Subcutaneous abdominal adipose tissue (tissue), 5 donors: ENCODE measurements around the gene SYPL1.

ENCODE experiments used
- H3K27ac ChIP-seq: one replicate; pipeline ENCODE4 v1.7.0; 2013; ENCODE audit warnings: low read depth, mild to moderate bottlenecking, inconsistent platforms, low read length, moderate library complexity
- H3K27me3 ChIP-seq, 5 donors: one replicate each; pipeline ENCODE4 v1.7.0; 2013; ENCODE audit warnings: low read length in 5 of 5, inconsistent platforms in 1 of 5; ENCODE audit not compliant: control insufficient read depth in 5 of 5, insufficient read depth in 4 of 5
- H3K36me3 ChIP-seq, 5 donors: one replicate each; pipeline ENCODE4 v1.7.0; 2013; ENCODE audit warnings: low read length in 5 of 5; ENCODE audit not compliant: control insufficient read depth in 5 of 5, insufficient read depth in 5 of 5
- H3K4me1 ChIP-seq, 5 donors: one replicate each; pipeline ENCODE4 v1.7.0; 2013; ENCODE audit warnings: low read length in 5 of 5, mild to moderate bottlenecking in 3 of 5, moderate library complexity in 1 of 5; ENCODE audit not compliant: control insufficient read depth in 5 of 5, insufficient read depth in 5 of 5
- H3K4me3 ChIP-seq, 5 donors: one replicate each; pipeline ENCODE4 v1.7.0; 2013; ENCODE audit warnings: low read length in 5 of 5, low read depth in 1 of 5
- H3K9ac ChIP-seq, 5 donors: one replicate each; pipeline ENCODE4 v1.7.0; 2013; ENCODE audit warnings: low read length in 5 of 5, mild to moderate bottlenecking in 4 of 5, moderate library complexity in 3 of 5
- H3K9me3 ChIP-seq, 5 donors: one replicate each; pipeline ENCODE4 v1.7.0; 2013; ENCODE audit warnings: low read length in 5 of 5; ENCODE audit not compliant: control insufficient read depth in 5 of 5
- donor health status: healthy.
- donor health status: healthy.
- donor health status: healthy.
- donor health status: healthy.
- donor health status: healthy.

SYPL1 gene

DNA sequence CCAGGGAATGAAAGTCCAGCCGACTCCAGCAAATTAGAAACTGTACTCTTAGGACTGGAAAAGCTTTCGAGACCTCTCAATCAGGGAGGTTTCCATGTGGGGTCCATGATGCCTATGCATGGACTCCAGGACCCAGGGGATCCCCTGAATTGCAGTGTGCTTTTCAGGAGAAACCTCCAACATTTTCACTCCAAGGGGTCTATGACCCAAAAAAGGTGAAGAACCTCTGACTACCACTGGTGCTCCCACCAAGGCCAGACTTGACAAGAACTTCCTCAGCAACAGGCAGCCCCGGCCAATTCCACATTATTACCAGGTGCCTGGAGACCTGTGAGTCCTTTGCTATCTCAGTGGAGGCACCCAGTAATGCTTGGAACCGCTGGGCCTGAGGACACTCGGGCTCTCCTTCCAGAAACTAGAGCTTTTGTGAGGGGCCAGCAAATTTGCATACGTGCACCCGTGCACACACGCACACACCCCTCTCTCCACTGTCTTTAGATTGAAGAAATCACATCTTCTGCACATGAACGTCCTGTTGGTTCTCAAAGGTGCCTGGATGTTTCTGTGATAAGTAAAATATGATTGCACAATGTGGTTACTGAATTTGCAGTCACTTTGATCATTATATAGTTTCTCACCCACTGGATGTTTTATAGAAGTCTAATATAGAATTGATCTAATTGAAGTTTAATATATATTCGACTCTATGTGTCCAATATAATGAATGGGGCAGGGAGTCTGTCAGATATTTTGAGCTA is 54.7 kb downstream of the SYPL1 start:
- H3K4me3 ChIP-seq, result no peak overlapping the region
- H3K27me3 ChIP-seq, result no peaks in the 10 kb centered on the region
- no peak overlapping the region for H3K27ac ChIP-seq
- peaks cover 0 to 27% (median 20%) of the 10 kb centered on the region in 5 donors for H3K4me1 ChIP-seq
- H3K9me3 ChIP-seq, result no peaks in the 10 kb centered on the region
- H3K36me3 ChIP-seq, result no peaks in the 10 kb centered on the region
- H3K9ac ChIP-seq, result no peak overlapping the region

DNA sequence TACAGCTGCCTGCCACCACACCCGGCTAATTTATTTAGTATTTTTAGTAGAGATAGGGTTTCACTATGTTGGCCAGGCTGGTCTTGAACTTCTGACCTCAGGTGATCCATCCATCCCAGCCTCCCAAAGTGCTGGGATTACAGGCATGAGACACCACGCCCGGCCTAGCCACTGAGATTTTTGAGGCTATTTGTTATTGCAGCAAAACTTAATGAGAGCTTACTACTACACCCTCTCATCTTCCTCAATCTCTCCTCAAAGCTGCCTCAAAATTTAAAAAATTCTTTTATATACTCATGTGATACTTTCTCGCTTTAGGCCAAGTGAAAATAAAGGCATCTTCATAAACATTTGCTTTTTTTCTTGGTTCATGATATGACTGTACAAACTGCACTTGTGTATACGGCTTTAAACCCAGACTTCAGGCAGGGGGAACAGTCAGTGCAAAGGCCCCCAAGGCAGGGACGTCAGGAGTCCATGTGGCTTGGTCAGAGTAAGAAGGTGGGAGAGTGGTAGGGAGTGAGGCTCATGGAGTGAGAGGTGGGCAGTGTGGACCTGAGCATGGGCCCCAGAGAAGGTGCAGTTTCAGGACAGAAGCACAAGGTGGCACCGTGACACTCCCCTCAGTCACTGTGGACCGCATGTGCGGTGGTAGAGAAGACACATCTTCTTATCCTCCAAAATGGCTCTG is 55.5 kb downstream of the SYPL1 start:
- no peaks in the 10 kb centered on the region for H3K9me3 ChIP-seq
- H3K4me1 ChIP-seq, result peaks cover 0 to 20% (median 19%) of the 10 kb centered on the region in 5 donors
- no peaks in the 10 kb centered on the region for H3K27me3 ChIP-seq
- no peaks in the 10 kb centered on the region for H3K36me3 ChIP-seq
- H3K4me3 ChIP-seq, result no peak overlapping the region
- H3K27ac ChIP-seq, result no peak overlapping the region
- no peak overlapping the region for H3K9ac ChIP-seq

DNA sequence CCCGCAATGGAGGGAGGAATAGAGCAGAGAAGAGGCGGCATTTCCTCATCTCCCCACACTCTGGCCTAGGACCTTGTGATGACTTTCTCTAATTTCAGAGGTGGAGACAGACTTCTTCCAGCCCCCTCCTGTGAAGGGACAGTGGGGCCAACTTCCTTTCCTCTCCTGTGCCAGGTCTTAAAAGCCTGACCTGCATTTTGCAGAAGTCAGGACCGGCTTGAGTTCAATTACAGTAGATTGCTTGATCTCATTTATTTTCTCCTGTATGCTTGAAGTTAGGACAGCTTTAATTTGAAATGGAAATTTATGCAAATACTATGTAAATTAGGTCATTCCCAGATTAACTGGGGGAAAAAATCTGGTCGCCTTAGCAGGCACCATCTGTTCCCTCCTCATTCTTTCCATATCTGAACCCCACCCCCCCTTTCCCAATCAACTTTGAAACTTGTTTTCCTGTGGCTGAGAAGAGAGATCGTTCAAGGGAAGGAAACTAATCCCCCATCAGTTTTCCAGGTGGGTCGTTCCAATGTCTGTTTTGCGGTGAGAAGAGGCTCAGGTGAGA is 57.1 kb downstream of the SYPL1 start:
- Histone ChIP-seq H3K36me3 (no peaks in the 10 kb centered on the region), H3K27ac (no peak overlapping the region), H3K27me3 (no peaks in the 10 kb centered on the region), H3K4me3 (no peak overlapping the region), H3K9me3 (no peaks in the 10 kb centered on the region), H3K9ac (no peak overlapping the region), H3K4me1 (peaks cover 6 to 30% (median 26%) of the 10 kb centered on the region in 5 donors)

DNA sequence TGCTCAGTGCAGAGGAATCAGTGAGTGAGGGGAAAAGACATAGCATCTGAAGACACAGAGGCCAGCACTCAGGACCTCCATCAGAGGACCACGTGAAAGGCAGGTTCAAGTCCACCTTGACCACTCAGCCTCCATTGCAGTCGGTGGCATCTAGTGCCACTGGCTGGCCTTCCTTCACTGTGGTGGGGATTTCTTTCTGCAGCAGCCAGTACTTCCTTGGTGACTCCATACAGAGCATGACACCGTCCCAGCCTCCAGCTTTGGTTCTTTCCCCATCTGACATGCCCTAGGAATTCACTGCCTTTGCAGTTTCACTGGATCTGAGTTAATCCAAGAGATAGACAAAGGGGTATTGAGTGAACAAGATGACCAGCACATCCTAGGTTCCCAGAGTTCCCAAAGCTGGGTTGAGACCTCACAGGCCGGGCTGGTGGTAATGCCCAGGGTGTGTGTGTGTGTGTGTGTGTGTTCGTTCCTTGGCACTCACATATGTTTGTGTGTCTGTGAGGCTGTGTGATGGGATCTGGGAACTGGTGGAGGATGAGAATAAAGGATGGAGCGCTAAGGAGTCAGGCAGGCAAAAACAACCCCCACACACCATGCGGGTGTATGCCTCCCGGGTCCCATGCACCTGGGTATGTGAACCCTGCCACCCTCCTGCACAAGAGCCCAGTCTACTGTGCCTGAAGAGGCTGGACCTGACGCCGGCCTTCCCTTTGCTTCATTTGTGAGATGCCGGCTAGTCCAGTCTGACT is 57.8 kb downstream of the SYPL1 start:
- Histone ChIP-seq H3K9me3 (no peaks in the 10 kb centered on the region), H3K9ac (no peak overlapping the region), H3K4me1 (peaks cover 6 to 31% (median 25%) of the 10 kb centered on the region in 5 donors), H3K27ac (no peak overlapping the region), H3K36me3 (no peaks in the 10 kb centered on the region), H3K4me3 (no peak overlapping the region), H3K27me3 (no peaks in the 10 kb centered on the region)

DNA sequence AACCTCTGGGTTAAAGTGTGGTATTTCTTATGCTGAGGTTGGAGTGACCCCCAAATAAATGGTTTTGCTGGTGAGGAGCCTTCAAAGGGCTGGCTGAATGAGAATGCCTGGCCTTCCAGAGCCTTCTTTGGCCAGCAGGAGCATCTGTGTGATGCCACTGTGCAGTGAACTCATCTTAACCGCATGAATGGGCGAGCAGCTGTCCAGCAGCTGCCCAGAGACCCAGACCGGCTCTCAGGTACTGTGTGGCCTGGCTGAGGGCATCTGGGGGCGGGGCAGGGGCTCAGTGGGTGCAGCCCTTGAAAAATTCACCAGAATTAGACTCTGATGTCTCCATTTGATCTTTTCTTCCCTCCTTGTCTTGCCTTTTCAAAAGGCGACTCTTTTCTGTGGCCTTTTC is 59.0 kb downstream of the SYPL1 start:
- H3K9ac ChIP-seq, result no peak overlapping the region
- H3K9me3 ChIP-seq, result no peaks in the 10 kb centered on the region
- no peaks in the 10 kb centered on the region for H3K27me3 ChIP-seq
- no peak overlapping the region for H3K4me3 ChIP-seq
- H3K27ac ChIP-seq, result no peak overlapping the region
- H3K4me1 ChIP-seq, result peaks cover 6 to 22% (median 16%) of the 10 kb centered on the region in 5 donors
- H3K36me3 ChIP-seq, result no peaks in the 10 kb centered on the region

DNA sequence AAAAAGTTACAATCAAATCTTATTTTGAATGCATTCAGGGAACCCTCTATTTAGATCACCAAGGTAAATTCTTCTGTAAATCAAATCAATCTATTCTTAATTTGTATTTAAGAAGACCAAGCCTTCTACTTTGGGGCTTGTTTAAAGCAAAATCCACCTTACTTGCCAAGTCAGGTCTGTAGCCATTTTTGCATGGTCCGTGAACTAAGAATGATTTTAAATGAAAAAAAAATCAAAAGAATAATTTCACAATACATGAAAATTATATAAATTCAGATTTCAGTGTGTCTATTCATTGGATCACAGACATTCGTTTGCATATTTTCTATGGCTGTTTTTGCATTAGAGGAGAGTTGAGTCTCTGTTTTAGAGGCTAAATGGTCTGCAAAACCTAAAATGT is 59.4 kb downstream of the SYPL1 start:
- H3K4me1 ChIP-seq, result peaks cover 6 to 19% (median 13%) of the 10 kb centered on the region in 5 donors
- no peak overlapping the region for H3K4me3 ChIP-seq
- no peak overlapping the region for H3K27ac ChIP-seq
- no peaks in the 10 kb centered on the region for H3K9me3 ChIP-seq
- no peak overlapping the region for H3K9ac ChIP-seq
- no peaks in the 10 kb centered on the region for H3K27me3 ChIP-seq
- no peaks in the 10 kb centered on the region for H3K36me3 ChIP-seq

DNA sequence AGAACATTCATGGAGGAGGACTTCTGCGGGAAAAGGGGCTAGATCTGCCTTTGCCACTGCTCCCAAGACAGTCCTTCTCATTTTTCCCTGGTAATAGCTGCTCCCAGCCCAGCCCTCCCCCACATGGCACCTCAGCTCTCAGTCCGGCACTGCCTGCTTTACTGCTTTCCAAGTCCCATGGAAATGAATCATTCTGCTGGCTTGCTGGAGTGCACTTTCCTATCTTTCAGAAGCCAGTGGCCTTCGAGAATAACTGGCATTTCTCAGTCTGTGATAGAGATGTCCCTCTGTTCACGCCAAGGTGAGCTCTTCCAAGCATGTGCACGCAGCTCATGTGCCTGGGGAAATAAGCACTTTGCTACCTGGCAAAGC is 61.4 kb downstream of the SYPL1 start:
- Histone ChIP-seq H3K9me3 (no peaks in the 10 kb centered on the region), H3K4me1 (peaks cover 6 to 14% (median 12%) of the 10 kb centered on the region in 5 donors), H3K36me3 (no peaks in the 10 kb centered on the region), H3K27me3 (no peaks in the 10 kb centered on the region), H3K27ac (no peak overlapping the region), H3K9ac (peak overlapping the region in 2 of 5 donors; percentile 21 to 26), H3K4me3 (no peak overlapping the region)

DNA sequence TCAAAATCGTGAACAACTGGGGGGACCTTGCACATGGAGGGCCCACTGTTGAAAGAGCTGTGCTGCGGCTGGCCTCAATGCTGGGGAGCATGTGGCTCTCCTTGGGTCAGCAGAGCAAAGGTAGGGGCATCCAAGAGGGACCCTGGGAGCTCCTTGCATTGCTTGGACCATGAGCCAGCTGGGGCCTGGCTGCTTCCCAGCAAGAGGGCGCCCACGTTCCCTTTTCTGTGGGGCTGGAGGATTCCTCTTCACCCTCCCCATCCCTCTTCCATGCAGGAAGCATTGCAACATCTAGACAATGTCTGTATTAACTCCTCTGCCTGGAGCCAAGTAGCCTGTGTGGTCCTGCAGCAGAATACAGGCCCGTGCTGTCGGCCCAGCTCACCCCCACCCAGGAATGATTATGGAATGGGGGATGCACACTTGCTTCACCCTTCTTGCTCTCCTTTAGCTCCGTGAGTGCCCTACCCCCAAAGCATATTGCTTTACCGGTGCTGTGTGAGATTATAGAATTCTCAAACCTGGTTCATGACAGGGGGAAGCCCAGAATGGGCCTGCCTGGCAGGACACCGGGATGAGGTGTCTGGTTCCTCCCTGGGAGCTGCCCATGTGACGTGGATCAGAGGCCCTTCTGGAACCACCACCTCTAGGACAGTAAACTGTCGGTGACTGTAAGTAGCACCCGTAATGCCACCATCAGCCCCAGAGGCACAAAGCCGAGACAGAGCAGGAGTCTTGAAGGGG is 61.9 kb downstream of the SYPL1 start:
- Histone ChIP-seq H3K27me3 (no peaks in the 10 kb centered on the region), H3K27ac (no peak overlapping the region), H3K9me3 (no peaks in the 10 kb centered on the region), H3K36me3 (no peaks in the 10 kb centered on the region), H3K9ac (peak overlapping the region in 2 of 5 donors; percentile 21 to 26), H3K4me1 (peaks cover 6 to 14% (median 12%) of the 10 kb centered on the region in 5 donors), H3K4me3 (no peak overlapping the region)

DNA sequence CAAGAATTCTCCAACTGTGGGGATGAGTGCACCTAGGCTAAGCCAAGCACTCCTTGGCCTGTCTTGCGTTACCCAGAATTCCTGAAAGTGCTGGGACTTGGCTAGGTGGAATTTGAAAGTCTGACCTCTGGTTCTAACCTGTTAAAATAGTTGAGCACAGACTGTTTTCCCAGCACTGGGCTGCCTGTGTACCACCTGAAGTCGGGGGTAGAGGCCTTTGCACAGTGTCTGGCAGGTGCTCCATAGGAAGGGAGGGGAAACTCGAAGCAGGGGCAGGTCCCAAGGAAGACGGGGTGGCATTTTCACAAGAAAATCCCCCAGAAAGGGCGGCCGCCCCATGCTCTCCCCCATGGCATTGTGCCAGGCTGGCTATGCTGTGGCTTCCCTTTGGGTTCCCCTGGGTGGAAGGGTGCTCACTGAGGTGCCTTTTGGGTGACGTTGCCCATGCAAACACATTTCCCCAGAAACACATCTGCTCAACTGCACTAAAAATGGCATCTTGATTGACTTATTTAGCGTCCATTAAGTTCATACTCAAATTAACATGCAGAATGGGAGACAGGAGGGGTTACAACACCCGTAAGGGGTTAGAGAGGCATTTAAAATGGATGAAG is 62.9 kb downstream of the SYPL1 start:
- H3K27ac ChIP-seq, result no peak overlapping the region

More for the DNA sequence above, 62.9 kb downstream of the SYPL1 start:
- Histone ChIP-seq H3K9ac (no peak overlapping the region), H3K9me3 (no peaks in the 10 kb centered on the region), H3K4me1 (peaks cover 6 to 14% (median 12%) of the 10 kb centered on the region in 5 donors), H3K36me3 (no peaks in the 10 kb centered on the region), H3K4me3 (no peak overlapping the region), H3K27me3 (peaks cover 0 to 4% (median 0%) of the 10 kb centered on the region in 5 donors)
